HEK293T (cell line): ENCODE results near the gene GSTA5.

ENCODE experiments used
- FOXK2 ChIP-seq: fragments of 450-650 bp; IDR thresholded peaks from 2 replicates; pipeline ENCODE4 v1.6.1; 2016; ENCODE audit warnings: mild to moderate bottlenecking
- PKNOX1 ChIP-seq: fragments of 450-650 bp; IDR thresholded peaks from 2 replicates; pipeline ENCODE4 v1.6.1; 2016
- ZNF384 ChIP-seq: fragments of 450-650 bp; IDR thresholded peaks from 2 replicates; pipeline ENCODE4 v1.6.1; 2016

GRCh38 chr6:52808660-52809059 is 32.0 kb downstream of the GSTA5 start:
- TF ChIP-seq FOXK2 = no peak
- no peak for TF ChIP-seq PKNOX1
- TF ChIP-seq ZNF384 = no peak
